Endothelial cell of umbilical vein (primary cell): Measurements from ENCODE around the gene CAMK2D. TPM values are rescaled to one million over a fixed set of nuclear protein-coding genes. Genes with fewer than 3 reads are reported as not detected.

ENCODE experiments used
- BruUV-seq: library from RNA; stranded (reverse); fragments of 400-500 nt; replicated peaks from 2 replicates; lab custom pipeline; 2021; lab: Mats Ljungman, UMichigan
- CTCF ChIA-PET: fragments of 300-600, 350-600 bp; sonication (Branson Sonifier 250); formaldehyde crosslinking; loops from one replicate; lab custom pipeline; 2021; ENCODE audit warnings: antibody characterized with exemption, inconsistent platforms; lab: Charles Lee
- POLR2A ChIA-PET: fragments of 300-600, 350-600 bp; sonication (Branson Sonifier 250); formaldehyde crosslinking; loops from one replicate; lab custom pipeline; 2021; ENCODE audit warnings: antibody characterized with exemption, inconsistent platforms; lab: Charles Lee
- DNase-seq: peaks from one replicate; pipeline ENCODE4 v3.0.0-alpha.2; 2011; ENCODE audit warnings: low read depth, low spot score
- FAIRE-seq: peaks from 2 replicates; lab custom pipeline; 2011; peaks lifted over from hg19 to GRCh38; lab: Jason Lieb, UNC
- H2AFZ ChIP-seq: 2 replicates; pipeline ENCODE4 v1.6.0; 2012; ENCODE audit warnings: low read depth, low read length, control low read depth, inconsistent platforms
- H3K27ac ChIP-seq: 2 replicates; pipeline ENCODE4 v1.5.1; 2011; ENCODE audit warnings: low read depth, mild to moderate bottlenecking, control low read depth, low read length, moderate library complexity; ENCODE audit not compliant: insufficient read depth
- H3K27me3 ChIP-seq, 2 experiments: 2 replicates each; pipeline versions ENCODE4 v1.6.0 to v1.6.1; 2011; ENCODE audit warnings: low read length in 2 of 2, mixed read lengths in 1 of 2; ENCODE audit not compliant: control insufficient read depth in 2 of 2, insufficient read depth in 2 of 2
- H3K36me3 ChIP-seq, 2 experiments: 2 replicates in 1 of 2; 3 replicates in 1 of 2; pipeline ENCODE4 v1.5.1; 2011; ENCODE audit warnings: low read length in 2 of 2, mild to moderate bottlenecking in 1 of 2, moderate library complexity in 1 of 2; ENCODE audit not compliant: control insufficient read depth in 2 of 2, insufficient read depth in 2 of 2; ENCODE audit errors: extremely low read depth in 1 of 2
- H3K4me1 ChIP-seq: 3 replicates; pipeline ENCODE4 v1.5.1; 2011; ENCODE audit warnings: mild to moderate bottlenecking, low read length; ENCODE audit not compliant: control insufficient read depth, insufficient read depth; ENCODE audit errors: extremely low read depth
- H3K4me2 ChIP-seq: 2 replicates; pipeline ENCODE4 v1.6.1; 2011; ENCODE audit warnings: low read length, control low read depth, mixed read lengths; ENCODE audit not compliant: insufficient read depth
- H3K4me3 ChIP-seq, 3 experiments: fragments of 200-600 bp in 1 of 3; sonication (generic), shearing (Covaris generic) in 1 of 3; replicated peaks in 1 of 3; 2 replicates each; pipeline ENCODE4 v1.5.1; 2011 to 2016; ENCODE audit warnings: control low read depth in 3 of 3, low read length in 3 of 3, mild to moderate bottlenecking in 2 of 3, inconsistent platforms in 1 of 3, low read depth in 1 of 3, moderate library complexity in 1 of 3; ENCODE audit not compliant: insufficient read depth in 1 of 3
- H3K79me2 ChIP-seq: 2 replicates; pipeline ENCODE4 v1.6.0; 2012; ENCODE audit warnings: low read length, inconsistent platforms; ENCODE audit not compliant: control insufficient read depth, insufficient read depth
- H3K9ac ChIP-seq: replicated peaks from 2 replicates; pipeline ENCODE3; 2011; ENCODE audit warnings: low read length, control low read depth; ENCODE audit not compliant: insufficient read depth; ENCODE audit errors: extremely low read depth
- H3K9me1 ChIP-seq: replicated peaks from 3 replicates; pipeline ENCODE4 v1.6.0; 2011; ENCODE audit warnings: mild to moderate bottlenecking, low read length; ENCODE audit not compliant: control insufficient read depth, insufficient read depth; ENCODE audit errors: extremely low read depth
- H3K9me3 ChIP-seq: replicated peaks from 2 replicates; pipeline ENCODE4 v1.5.1; 2012; ENCODE audit warnings: low read length, inconsistent platforms; ENCODE audit not compliant: control insufficient read depth, insufficient read depth
- H4K20me1 ChIP-seq: replicated peaks from 2 replicates; pipeline ENCODE3; 2011; ENCODE audit warnings: mild to moderate bottlenecking, low read length; ENCODE audit not compliant: control insufficient read depth, insufficient read depth; ENCODE audit errors: extremely low read depth
- EZH2 ChIP-seq: IDR thresholded peaks from 2 replicates; pipeline ENCODE4 v1.6.1; 2012; ENCODE audit warnings: borderline replicate concordance, low read depth, mild to moderate bottlenecking, moderate library complexity, low read length, inconsistent platforms; ENCODE audit not compliant: severe bottlenecking
- FOS ChIP-seq: IDR thresholded peaks from 2 replicates; pipeline ENCODE4 v1.6.1; 2011; ENCODE audit warnings: mild to moderate bottlenecking, low read length, moderate library complexity, borderline replicate concordance; ENCODE audit not compliant: insufficient read depth
- GATA2 ChIP-seq: IDR thresholded peaks from 2 replicates; pipeline ENCODE4 v1.7.0; 2011; ENCODE audit warnings: low read depth, mild to moderate bottlenecking, moderate library complexity, mixed read lengths, low read length; ENCODE audit not compliant: insufficient read length, insufficient read depth
- JUN ChIP-seq: IDR thresholded peaks from 2 replicates; pipeline ENCODE4 v1.6.1; 2011; ENCODE audit warnings: borderline replicate concordance, low read depth; ENCODE audit not compliant: insufficient read length, insufficient read depth
- MYC ChIP-seq: IDR thresholded peaks from one replicate; pipeline ENCODE4 v1.6.1; 2011; ENCODE audit warnings: mild to moderate bottlenecking, low read depth, low read length
- POLR2A ChIP-seq: IDR thresholded peaks from 2 replicates; pipeline ENCODE4 v1.6.1; 2012; ENCODE audit warnings: low read depth, mild to moderate bottlenecking, control low read depth, low read length
- POLR2AphosphoS5 ChIP-seq: IDR thresholded peaks from 2 replicates; pipeline ENCODE4 v1.6.1; 2012; ENCODE audit warnings: low read depth, mild to moderate bottlenecking, control low read depth, low read length, moderate library complexity; ENCODE audit not compliant: insufficient read depth
- dilution Hi-C: fragments of 300-500 bp; cut with MboI; formaldehyde crosslinking; loops from one replicate; pipeline ENCODE4 v1.15.0; 2019; ENCODE audit warnings: low sequenced_read_pairs; ENCODE audit not compliant: extremely low pct_ligation_motif_present
- intact Hi-C: fragments of 100-400 bp; cut with micrococcal nuclease; formaldehyde crosslinking; loops from one replicate; pipeline ENCODE4 v1.10.0; 2022
- polyA plus RNA-seq, 4 experiments: library from polyadenylated mRNA; depleted of rRNA in 3 of 4; stranded (reverse) in 3 of 4; unstranded in 1 of 4; fragments of >200 nt; gene quantifications; 2 replicates each; pipeline versions ENCODE4 v1.2.1 to v1.2.3, GENCODE V29; 2011 to 2012; ENCODE audit warnings: missing spikeins in 1 of 4
- total RNA-seq: library from RNA; stranded (reverse); gene quantifications from 2 replicates; pipeline ENCODE4 v1.2.3, GENCODE V29; 2021
- TF ChIP-seq, protein P1 (sequence below), 2 donors: IDR thresholded peaks; 1 replicate in 1 of 2; 2 replicates in 1 of 2; pipeline ENCODE4 v1.5.1; 2011; ENCODE audit warnings: low read length in 2 of 2, mild to moderate bottlenecking in 2 of 2, moderate library complexity in 2 of 2, control low read depth in 1 of 2, inconsistent platforms in 1 of 2, low read depth in 1 of 2; ENCODE audit not compliant: insufficient read depth in 1 of 2; ENCODE audit errors: extremely low read depth in 1 of 2
- TF ChIP-seq, protein P2 (sequence below): IDR thresholded peaks from 2 replicates; pipeline ENCODE4 v1.6.1; 2011; ENCODE audit not compliant: insufficient read depth, insufficient read length

Gene CAMK2D
- total and polyA plus RNA-seq, 2 donors (not counting 3 experiments of a cell fraction or from before 2014, with no cell fraction given): 10.4 to 30.7 TPM

DNA sequence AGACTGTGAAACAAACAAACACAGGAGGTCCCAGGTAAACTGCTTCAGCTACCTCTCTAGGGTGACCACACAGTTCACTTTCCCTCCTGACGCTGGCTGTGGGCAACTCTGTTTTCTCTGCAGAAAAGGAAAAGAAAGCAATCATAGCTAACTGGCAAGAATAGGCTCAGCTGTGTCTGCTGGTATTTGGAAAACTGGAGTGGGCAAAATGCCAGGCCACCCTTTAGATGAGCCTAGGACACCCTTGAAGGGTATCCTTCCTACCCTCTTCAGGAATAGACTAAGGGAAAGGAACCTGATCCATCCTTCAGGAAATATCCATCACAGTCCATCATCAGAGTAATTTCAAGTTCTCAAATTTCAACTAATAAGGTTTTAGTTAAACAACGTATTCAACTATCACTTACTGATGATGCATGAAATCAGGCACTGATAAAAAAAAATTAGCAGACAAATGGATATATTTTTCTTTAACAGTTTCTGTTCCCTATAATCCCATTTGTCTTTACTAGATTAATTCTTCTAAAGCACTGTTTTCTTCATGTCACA is 60.9 kb downstream of the CAMK2D start:
- ChIA-PET POLR2A (no interaction called here), CTCF (interaction anchor here (2.2 kb wide), 1 partner anchor 10 kb away, joined by 10 read pairs; no protein-coding TSS in a partner anchor)
- Histone ChIP-seq H3K9me3 (no peaks in the 10 kb centered on the region), H3K9ac (no peak overlapping the region), H3K27me3 (no peaks in the 10 kb centered on the region), H3K9me1 (no peaks in the 10 kb centered on the region), H3K36me3 (no peaks in the 10 kb centered on the region), H3K79me2 (no peaks in the 10 kb centered on the region), H3K4me2 (no peak overlapping the region), H2AFZ (no peak overlapping the region), H3K4me1 (no peaks in the 10 kb centered on the region), H3K4me3 (no peak overlapping the region), H3K27ac (no peak overlapping the region), H4K20me1 (no peaks in the 10 kb centered on the region)
- no peak for DNase-seq
- intact Hi-C loops (no loop called here), dilution Hi-C loops (no loop called here)
- no peak for FAIRE-seq
- TF ChIP-seq MYC (no peak), GATA2 (no peak), POLR2A (no peak), JUN (no peak), EZH2 (no peak), FOS (no peak), POLR2AphosphoS5 (no peak)
- TF ChIP-seq, protein P1, sequence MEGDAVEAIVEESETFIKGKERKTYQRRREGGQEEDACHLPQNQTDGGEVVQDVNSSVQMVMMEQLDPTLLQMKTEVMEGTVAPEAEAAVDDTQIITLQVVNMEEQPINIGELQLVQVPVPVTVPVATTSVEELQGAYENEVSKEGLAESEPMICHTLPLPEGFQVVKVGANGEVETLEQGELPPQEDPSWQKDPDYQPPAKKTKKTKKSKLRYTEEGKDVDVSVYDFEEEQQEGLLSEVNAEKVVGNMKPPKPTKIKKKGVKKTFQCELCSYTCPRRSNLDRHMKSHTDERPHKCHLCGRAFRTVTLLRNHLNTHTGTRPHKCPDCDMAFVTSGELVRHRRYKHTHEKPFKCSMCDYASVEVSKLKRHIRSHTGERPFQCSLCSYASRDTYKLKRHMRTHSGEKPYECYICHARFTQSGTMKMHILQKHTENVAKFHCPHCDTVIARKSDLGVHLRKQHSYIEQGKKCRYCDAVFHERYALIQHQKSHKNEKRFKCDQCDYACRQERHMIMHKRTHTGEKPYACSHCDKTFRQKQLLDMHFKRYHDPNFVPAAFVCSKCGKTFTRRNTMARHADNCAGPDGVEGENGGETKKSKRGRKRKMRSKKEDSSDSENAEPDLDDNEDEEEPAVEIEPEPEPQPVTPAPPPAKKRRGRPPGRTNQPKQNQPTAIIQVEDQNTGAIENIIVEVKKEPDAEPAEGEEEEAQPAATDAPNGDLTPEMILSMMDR (IDR thresholded peaks at IDR 0.05; ENCODE audit: extremely low read depth in 1 of 2, insufficient read depth in 1 of 2, low read depth in 1 of 2, low read length in 2 of 2): no peak
- TF ChIP-seq, protein P2, sequence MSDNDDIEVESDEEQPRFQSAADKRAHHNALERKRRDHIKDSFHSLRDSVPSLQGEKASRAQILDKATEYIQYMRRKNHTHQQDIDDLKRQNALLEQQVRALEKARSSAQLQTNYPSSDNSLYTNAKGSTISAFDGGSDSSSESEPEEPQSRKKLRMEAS: no peak
- BruUV-seq: no TSS peak
